ENCODE data around the gene THRB.

Gene THRB

GRCh38 chr3:24128199-24129005 lies 366.2 kb downstream of the THRB start:
- H4K20me1 ChIP-seq, result no peaks in the 10 kb centered on the region
- no peaks in the 10 kb centered on the region; the same call in 1 of the 2 replicates for H3K27me3 ChIP-seq
- TF ChIP-seq Cebpa-rat (IDR thresholded peaks at IDR 0.05), result no peak
- no peak overlapping the region for H3K4me2 ChIP-seq
- no peak overlapping the region for H3K4me3 ChIP-seq
- no peak overlapping the region for H3K27ac ChIP-seq
- no peaks in the 10 kb centered on the region for H3K9me3 ChIP-seq
- H3K4me1 ChIP-seq, result no peaks in the 10 kb centered on the region
- no peak overlapping the region for H3K9ac ChIP-seq
- H3K36me3 ChIP-seq, result no peaks in the 10 kb centered on the region

GRCh38 chr3:24123596-24123995 lies 371.1 kb downstream of the THRB start:
- Histone ChIP-seq H3K27me3 (no peaks in the 10 kb centered on the region), H3K9ac (no peak overlapping the region), H3K27ac (no peak overlapping the region), H3K4me3 (no peak overlapping the region), H3K4me2 (no peak overlapping the region), H4K20me1 (no peaks in the 10 kb centered on the region), H3K4me1 (no peaks in the 10 kb centered on the region), H3K9me3 (no peaks in the 10 kb centered on the region), H3K36me3 (no peaks in the 10 kb centered on the region)
- no peak for TF ChIP-seq Cebpa-rat (IDR thresholded peaks at IDR 0.05)

GRCh38 chr3:24120434-24120833 lies 374.2 kb downstream of the THRB start:
- no peak overlapping the region for H3K4me2 ChIP-seq
- H3K27ac ChIP-seq, result no peak overlapping the region
- no peak for TF ChIP-seq Cebpa-rat (IDR thresholded peaks at IDR 0.05)
- H4K20me1 ChIP-seq, result no peaks in the 10 kb centered on the region
- no peaks in the 10 kb centered on the region for H3K9me3 ChIP-seq
- no peaks in the 10 kb centered on the region for H3K36me3 ChIP-seq
- no peaks in the 10 kb centered on the region for H3K4me1 ChIP-seq
- no peak overlapping the region for H3K4me3 ChIP-seq
- H3K27me3 ChIP-seq, result no peaks in the 10 kb centered on the region
- no peak overlapping the region for H3K9ac ChIP-seq

- H3K36me3 ChIP-seq, result no peaks in the 10 kb centered on the region
Observed at GRCh38 chr3:24119321-24119751, 375.3 kb downstream of the THRB start.

GRCh38 chr3:24117508-24117907 lies 377.1 kb downstream of the THRB start:
- Histone ChIP-seq H3K4me3 (no peak overlapping the region), H3K4me1 (no peaks in the 10 kb centered on the region), H3K27ac (no peak overlapping the region), H4K20me1 (no peaks in the 10 kb centered on the region), H3K4me2 (no peak overlapping the region), H3K9ac (no peak overlapping the region), H3K36me3 (no peaks in the 10 kb centered on the region), H3K9me3 (no peaks in the 10 kb centered on the region), H3K27me3 (no peaks in the 10 kb centered on the region)
- TF ChIP-seq Cebpa-rat (IDR thresholded peaks at IDR 0.05), result no peak

More at GRCh38 chr3:24119321-24119751, 375.3 kb downstream of the THRB start:
- H3K27me3 ChIP-seq, result no peaks in the 10 kb centered on the region
- no peak for TF ChIP-seq Cebpa-rat (IDR thresholded peaks at IDR 0.05)
- no peaks in the 10 kb centered on the region for H3K9me3 ChIP-seq
- H3K27ac ChIP-seq, result no peak overlapping the region
- no peak overlapping the region for H3K4me2 ChIP-seq
- H3K4me1 ChIP-seq, result no peaks in the 10 kb centered on the region
- H3K9ac ChIP-seq, result no peak overlapping the region
- H3K4me3 ChIP-seq, result no peak overlapping the region
- H4K20me1 ChIP-seq, result no peaks in the 10 kb centered on the region

GRCh38 chr3:24111711-24112110 lies 382.9 kb downstream of the THRB start:
- no peak overlapping the region for H3K27ac ChIP-seq
- TF ChIP-seq Cebpa-rat (IDR thresholded peaks at IDR 0.05), result no peak
- no peaks in the 10 kb centered on the region for H3K4me1 ChIP-seq
- H3K4me3 ChIP-seq, result no peak overlapping the region
- H3K27me3 ChIP-seq, result no peaks in the 10 kb centered on the region
- H3K4me2 ChIP-seq, result no peak overlapping the region
- no peaks in the 10 kb centered on the region for H4K20me1 ChIP-seq
- no peaks in the 10 kb centered on the region for H3K36me3 ChIP-seq
- H3K9me3 ChIP-seq, result no peaks in the 10 kb centered on the region
- H3K9ac ChIP-seq, result no peak overlapping the region

- H3K36me3 ChIP-seq, result no peaks in the 10 kb centered on the region
- no peaks in the 10 kb centered on the region for H3K9me3 ChIP-seq
- H3K27ac ChIP-seq, result no peak overlapping the region
- H3K4me2 ChIP-seq, result no peak overlapping the region
- no peaks in the 10 kb centered on the region for H3K27me3 ChIP-seq
- no peaks in the 10 kb centered on the region for H4K20me1 ChIP-seq
- no peaks in the 10 kb centered on the region for H3K4me1 ChIP-seq
- TF ChIP-seq Cebpa-rat (IDR thresholded peaks at IDR 0.05), result no peak
- no peak overlapping the region for H3K4me3 ChIP-seq
- no peak overlapping the region for H3K9ac ChIP-seq
Observed at GRCh38 chr3:24110051-24110450, 384.6 kb downstream of the THRB start.

- Histone ChIP-seq H3K27ac (no peak overlapping the region), H3K27me3 (no peaks in the 10 kb centered on the region), H3K4me1 (peaks cover 6% of the 10 kb centered on the region; the same call in 1 of the 2 replicates), H4K20me1 (no peaks in the 10 kb centered on the region), H3K9ac (no peak overlapping the region), H3K9me3 (no peaks in the 10 kb centered on the region), H3K36me3 (no peaks in the 10 kb centered on the region), H3K4me2 (no peak overlapping the region), H3K4me3 (no peak overlapping the region)
- TF ChIP-seq Cebpa-rat (IDR thresholded peaks at IDR 0.05), result no peak
Observed at GRCh38 chr3:24101676-24102168, 392.9 kb downstream of the THRB start.

- H3K9me3 ChIP-seq, result no peaks in the 10 kb centered on the region
- no peak overlapping the region for H3K27ac ChIP-seq
- no peak for TF ChIP-seq Cebpa-rat (IDR thresholded peaks at IDR 0.05)
- no peak overlapping the region for H3K4me3 ChIP-seq
- no peak overlapping the region for H3K4me2 ChIP-seq
- no peaks in the 10 kb centered on the region for H4K20me1 ChIP-seq
- H3K36me3 ChIP-seq, result no peaks in the 10 kb centered on the region
- H3K27me3 ChIP-seq, result no peaks in the 10 kb centered on the region
- no peak overlapping the region for H3K9ac ChIP-seq
- H3K4me1 ChIP-seq, result peaks cover 6% of the 10 kb centered on the region; the same call in 1 of the 2 replicates
Observed at GRCh38 chr3:24100696-24101402, 393.8 kb downstream of the THRB start.

GRCh38 chr3:24096695-24097290 lies 397.9 kb downstream of the THRB start:
- no peak overlapping the region for H3K9ac ChIP-seq
- H3K4me2 ChIP-seq, result no peak overlapping the region
- peaks cover 6% of the 10 kb centered on the region; the same call in 1 of the 2 replicates for H3K4me1 ChIP-seq
- H3K36me3 ChIP-seq, result no peaks in the 10 kb centered on the region
- no peak for TF ChIP-seq Cebpa-rat (IDR thresholded peaks at IDR 0.05)
- H3K4me3 ChIP-seq, result no peak overlapping the region
- H3K27me3 ChIP-seq, result no peaks in the 10 kb centered on the region
- H3K9me3 ChIP-seq, result no peaks in the 10 kb centered on the region
- no peaks in the 10 kb centered on the region for H4K20me1 ChIP-seq
- no peak overlapping the region for H3K27ac ChIP-seq
